HEK293 (cell line): ENCODE measurements around the gene CLTCL1.

Source experiments
- REPIN1 ChIP-seq: fragments of 450-650 bp; formaldehyde crosslinking; IDR thresholded peaks from 2 replicates; pipeline ENCODE4 v1.5.1; 2017; ENCODE audit warnings: missing biosample characterization, missing genetic modification characterization, low read depth
- ZNF24 ChIP-seq: fragments of 450-650 bp; formaldehyde crosslinking; IDR thresholded peaks from 2 replicates; pipeline ENCODE4 v1.5.1; 2016; ENCODE audit warnings: missing biosample characterization, missing genetic modification characterization
- ZNF473 ChIP-seq: fragments of 450-650 bp; formaldehyde crosslinking; IDR thresholded peaks from 2 replicates; pipeline ENCODE4 v1.5.1; 2017; ENCODE audit warnings: missing biosample characterization, missing genetic modification characterization
- TF ChIP-seq, protein P1 (sequence below): fragments of 450-650 bp; formaldehyde crosslinking; IDR thresholded peaks from 2 replicates; pipeline ENCODE4 v1.5.1; 2016; ENCODE audit warnings: missing biosample characterization, missing genetic modification characterization

DNA sequence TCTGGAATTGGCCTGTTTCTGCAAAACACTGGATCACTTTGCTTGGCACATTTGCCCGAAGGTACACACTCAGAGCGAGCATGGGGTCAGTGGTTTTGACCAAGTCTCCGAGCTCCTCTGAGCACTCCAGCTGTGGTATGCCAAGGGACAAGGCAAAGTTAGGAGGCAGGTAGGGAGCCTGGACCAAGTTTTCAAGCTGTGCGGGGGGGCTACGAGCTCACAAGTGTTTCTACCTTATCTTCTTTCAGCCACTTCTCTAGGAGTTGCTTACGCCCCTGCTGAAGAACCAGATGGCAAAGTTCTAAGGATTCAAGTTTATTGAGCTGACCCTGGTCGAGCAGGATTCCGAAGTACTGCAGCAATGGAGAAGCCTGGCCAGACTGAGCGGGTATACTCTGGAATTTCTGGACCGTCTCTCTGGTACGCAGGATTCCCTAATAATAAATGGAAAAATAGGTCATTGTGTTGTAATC is 58.3 kb downstream of the CLTCL1 start:
- no peak for TF ChIP-seq ZNF24 (tag by site-specific recombination)
- no peak for TF ChIP-seq REPIN1
- TF ChIP-seq, protein P1, sequence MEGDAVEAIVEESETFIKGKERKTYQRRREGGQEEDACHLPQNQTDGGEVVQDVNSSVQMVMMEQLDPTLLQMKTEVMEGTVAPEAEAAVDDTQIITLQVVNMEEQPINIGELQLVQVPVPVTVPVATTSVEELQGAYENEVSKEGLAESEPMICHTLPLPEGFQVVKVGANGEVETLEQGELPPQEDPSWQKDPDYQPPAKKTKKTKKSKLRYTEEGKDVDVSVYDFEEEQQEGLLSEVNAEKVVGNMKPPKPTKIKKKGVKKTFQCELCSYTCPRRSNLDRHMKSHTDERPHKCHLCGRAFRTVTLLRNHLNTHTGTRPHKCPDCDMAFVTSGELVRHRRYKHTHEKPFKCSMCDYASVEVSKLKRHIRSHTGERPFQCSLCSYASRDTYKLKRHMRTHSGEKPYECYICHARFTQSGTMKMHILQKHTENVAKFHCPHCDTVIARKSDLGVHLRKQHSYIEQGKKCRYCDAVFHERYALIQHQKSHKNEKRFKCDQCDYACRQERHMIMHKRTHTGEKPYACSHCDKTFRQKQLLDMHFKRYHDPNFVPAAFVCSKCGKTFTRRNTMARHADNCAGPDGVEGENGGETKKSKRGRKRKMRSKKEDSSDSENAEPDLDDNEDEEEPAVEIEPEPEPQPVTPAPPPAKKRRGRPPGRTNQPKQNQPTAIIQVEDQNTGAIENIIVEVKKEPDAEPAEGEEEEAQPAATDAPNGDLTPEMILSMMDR = no peak
- no peak for TF ChIP-seq ZNF473 (tag by site-specific recombination)
